ENCODE measurements around the gene ITPR2.

DNA sequence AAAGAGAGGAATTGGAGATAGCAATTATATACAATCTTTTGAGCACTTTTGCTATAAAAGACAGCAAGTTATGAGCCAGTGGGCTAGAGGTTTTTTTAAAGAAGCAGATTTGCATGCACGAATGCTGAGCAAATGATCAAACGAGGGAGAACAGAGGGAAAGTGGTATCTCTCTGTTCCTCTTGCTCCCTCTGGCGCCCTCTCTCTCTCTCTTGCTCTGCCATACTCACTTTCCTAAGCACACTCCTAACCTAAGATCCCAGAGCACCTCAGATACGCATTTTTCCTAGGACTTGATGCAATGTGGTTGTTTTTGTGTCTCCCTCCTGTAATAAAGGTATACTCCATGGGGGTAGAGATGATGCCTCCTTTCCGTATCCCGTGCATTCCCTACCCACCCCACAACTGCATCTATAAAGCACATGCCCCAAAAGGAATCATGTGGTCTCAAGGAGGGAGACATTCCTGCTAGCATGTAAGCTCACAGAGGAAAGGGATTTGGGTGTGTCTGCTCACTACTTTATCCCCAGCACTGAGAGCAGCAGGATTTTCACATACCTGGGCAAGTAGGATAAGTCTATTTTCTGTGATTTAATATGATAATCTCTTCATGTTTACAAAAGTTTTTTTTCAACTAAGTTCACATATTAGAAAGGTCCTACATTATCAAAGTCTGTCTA lies 367.4 kb downstream of the ITPR2 start:
- TF ChIP-seq, protein P1, sequence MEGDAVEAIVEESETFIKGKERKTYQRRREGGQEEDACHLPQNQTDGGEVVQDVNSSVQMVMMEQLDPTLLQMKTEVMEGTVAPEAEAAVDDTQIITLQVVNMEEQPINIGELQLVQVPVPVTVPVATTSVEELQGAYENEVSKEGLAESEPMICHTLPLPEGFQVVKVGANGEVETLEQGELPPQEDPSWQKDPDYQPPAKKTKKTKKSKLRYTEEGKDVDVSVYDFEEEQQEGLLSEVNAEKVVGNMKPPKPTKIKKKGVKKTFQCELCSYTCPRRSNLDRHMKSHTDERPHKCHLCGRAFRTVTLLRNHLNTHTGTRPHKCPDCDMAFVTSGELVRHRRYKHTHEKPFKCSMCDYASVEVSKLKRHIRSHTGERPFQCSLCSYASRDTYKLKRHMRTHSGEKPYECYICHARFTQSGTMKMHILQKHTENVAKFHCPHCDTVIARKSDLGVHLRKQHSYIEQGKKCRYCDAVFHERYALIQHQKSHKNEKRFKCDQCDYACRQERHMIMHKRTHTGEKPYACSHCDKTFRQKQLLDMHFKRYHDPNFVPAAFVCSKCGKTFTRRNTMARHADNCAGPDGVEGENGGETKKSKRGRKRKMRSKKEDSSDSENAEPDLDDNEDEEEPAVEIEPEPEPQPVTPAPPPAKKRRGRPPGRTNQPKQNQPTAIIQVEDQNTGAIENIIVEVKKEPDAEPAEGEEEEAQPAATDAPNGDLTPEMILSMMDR (IDR thresholded peaks at IDR 0.05): peak; percentile 27; the same call in 2 of the 3 replicates
- no peak for TF ChIP-seq MYC (IDR thresholded peaks at IDR 0.05; ENCODE audit: borderline replicate concordance, low read length)
- TF ChIP-seq, protein P2, sequence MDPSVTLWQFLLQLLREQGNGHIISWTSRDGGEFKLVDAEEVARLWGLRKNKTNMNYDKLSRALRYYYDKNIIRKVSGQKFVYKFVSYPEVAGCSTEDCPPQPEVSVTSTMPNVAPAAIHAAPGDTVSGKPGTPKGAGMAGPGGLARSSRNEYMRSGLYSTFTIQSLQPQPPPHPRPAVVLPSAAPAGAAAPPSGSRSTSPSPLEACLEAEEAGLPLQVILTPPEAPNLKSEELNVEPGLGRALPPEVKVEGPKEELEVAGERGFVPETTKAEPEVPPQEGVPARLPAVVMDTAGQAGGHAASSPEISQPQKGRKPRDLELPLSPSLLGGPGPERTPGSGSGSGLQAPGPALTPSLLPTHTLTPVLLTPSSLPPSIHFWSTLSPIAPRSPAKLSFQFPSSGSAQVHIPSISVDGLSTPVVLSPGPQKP (IDR thresholded peaks at IDR 0.05; ENCODE audit: low read depth, low read length): no peak
- no peak for TF ChIP-seq FOSB (CRISPR knock-in tag; IDR thresholded peaks at IDR 0.05)
- peak; percentile 33 to 45; a peak in 3 of 5 replicates for TF ChIP-seq RAD21 (conservative IDR thresholded peaks at IDR 0.05 in 1 of 2, IDR thresholded peaks at IDR 0.05 in 1 of 2)
- TF ChIP-seq RFX5 (IDR thresholded peaks at IDR 0.05): no peak
- no peak for TF ChIP-seq KDM1A (IDR thresholded peaks at IDR 0.05; ENCODE audit: low read depth)
- TF ChIP-seq POLR2A (IDR thresholded peaks at IDR 0.05; ENCODE audit: low read length): no peak
- no peak for TF ChIP-seq FOSL2 (IDR thresholded peaks at IDR 0.05)
- no peak for TF ChIP-seq FOSL2 (CRISPR knock-in tag; IDR thresholded peaks at IDR 0.05)
- no peak for TF ChIP-seq RARB (CRISPR knock-in tag; IDR thresholded peaks at IDR 0.05)
- no peak for TF ChIP-seq MAZ (IDR thresholded peaks at IDR 0.05; ENCODE audit: borderline replicate concordance, low read depth, low read length)
- no peak for TF ChIP-seq JUNB (IDR thresholded peaks at IDR 0.05)
- TF ChIP-seq ESRRA (IDR thresholded peaks at IDR 0.05; ENCODE audit: borderline replicate concordance, low read length): no peak
- no peak for TF ChIP-seq EP300 (IDR thresholded peaks at IDR 0.05)

Data from A549 (cell line).